Measurements from ENCODE around the gene ZHX3.
"Not testable (repeated sequence)": the region's sequence is repeated elsewhere in the genome, so short reads cannot be mapped to it uniquely, and the experiment has no call there.

The ZHX3 gene

DNA sequence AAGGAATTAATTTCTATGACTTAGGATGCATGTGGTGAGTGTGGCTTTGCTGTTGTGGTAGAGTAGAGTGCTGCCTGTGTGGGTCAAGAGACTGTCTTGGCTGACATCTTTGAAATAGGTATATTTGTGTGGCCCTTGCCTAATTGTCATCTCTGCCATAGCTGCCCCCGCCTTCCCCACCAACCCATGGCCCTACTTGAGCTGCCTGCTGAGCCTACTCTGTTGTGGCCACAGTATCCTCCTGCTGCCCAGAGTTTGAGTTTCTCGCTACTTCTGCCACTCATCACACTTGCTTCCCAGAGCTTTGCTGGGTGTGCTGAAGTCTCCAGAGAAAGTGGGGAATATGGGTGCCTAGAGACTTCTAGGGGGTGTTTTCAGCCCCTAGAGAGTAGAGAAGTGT, 172.2 kb downstream of the ZHX3 start:
- no peak for DNase-seq

DNA sequence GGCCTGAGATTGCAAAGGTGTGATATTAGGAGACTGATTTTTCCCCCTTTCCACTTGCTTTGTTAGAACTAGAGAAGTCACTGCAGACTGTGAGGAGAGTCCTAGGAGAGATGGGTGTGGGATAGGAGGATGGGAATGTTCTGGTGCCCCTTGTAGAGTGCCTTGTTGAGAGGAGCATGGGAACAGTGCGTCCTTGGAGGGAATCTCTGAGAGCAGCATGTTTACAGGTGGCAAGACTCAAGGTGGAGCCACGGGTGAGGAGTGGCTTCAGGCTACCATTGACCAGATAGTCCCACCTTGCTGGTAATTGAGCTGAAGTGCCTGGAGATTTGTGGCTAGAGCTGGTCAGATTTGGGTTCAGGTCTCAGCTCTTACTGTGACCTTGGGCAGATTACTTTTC, 174.2 kb downstream of the ZHX3 start:
- DNase-seq, result no peak

DNA sequence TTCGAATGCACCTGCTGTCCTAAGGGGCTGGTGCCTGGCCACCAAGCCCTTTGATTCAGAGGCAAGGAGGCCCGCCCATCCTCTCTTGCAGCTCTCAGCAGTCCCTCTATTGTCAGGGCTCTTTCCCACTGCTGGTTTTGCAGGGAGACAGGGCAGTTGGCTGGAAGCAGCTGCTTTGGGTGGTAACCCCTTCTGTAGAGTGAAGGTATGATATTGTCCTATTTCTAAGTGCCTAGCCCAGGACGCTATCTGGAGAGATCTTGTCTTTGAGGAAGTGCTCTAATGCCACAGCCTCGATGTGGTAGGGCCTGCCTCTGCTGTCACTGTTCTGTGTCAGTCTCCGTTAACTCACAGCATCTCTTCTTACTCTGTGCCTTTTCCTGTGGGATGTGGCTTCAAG, 174.6 kb downstream of the ZHX3 start:
- DNase-seq, result no peak

- DNase-seq, result no peak
These were observed 175.3 kb downstream of the ZHX3 start for GRCh38 chr20:41142245-41142644.

GRCh38 chr20:41141153-41141815, 176.2 kb downstream of the ZHX3 start:
- DNase-seq, result no peak

GRCh38 chr20:41140226-41141133, 177.1 kb downstream of the ZHX3 start:
- DNase-seq, result no peak

DNA sequence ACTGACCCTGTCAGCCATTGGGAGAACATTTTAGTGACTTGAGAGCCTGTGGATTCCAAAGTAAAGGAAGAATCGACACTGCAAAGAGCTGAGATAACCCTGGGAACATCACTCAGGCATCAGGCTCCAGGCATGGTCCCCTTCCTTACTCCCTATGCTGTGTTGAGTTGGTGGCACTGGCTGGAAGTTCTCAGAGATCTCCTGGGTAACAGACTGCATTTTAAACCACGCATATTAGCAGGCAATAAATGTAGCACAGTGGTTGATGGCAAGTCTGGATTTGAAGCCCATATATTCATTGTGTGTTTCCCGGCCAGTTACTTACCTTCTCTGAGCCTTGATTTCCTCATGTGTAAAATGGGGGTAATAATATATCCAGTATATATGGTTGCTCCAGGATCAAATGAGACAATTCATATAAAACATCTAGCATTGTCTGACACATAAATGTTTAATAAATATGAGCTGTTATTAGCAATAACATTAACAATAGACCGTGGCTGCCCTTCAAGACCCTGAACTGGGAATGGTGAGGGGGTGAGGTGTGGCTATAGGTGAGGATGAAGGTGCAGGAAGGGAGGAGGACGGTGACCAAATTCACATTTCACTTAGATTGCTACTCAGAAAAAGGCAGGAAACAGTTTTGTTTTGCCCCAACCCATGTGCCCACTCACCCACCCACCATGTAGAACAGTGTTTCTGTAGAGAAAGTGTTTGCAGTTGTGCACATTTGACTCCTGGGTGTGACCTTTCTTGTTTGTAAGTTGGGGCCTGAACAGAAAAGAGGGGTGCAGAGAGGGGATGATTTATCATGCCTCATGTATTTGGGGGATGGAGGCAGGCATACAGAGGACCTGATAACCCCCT, 178.1 kb downstream of the ZHX3 start:
- no peak for DNase-seq

DNA sequence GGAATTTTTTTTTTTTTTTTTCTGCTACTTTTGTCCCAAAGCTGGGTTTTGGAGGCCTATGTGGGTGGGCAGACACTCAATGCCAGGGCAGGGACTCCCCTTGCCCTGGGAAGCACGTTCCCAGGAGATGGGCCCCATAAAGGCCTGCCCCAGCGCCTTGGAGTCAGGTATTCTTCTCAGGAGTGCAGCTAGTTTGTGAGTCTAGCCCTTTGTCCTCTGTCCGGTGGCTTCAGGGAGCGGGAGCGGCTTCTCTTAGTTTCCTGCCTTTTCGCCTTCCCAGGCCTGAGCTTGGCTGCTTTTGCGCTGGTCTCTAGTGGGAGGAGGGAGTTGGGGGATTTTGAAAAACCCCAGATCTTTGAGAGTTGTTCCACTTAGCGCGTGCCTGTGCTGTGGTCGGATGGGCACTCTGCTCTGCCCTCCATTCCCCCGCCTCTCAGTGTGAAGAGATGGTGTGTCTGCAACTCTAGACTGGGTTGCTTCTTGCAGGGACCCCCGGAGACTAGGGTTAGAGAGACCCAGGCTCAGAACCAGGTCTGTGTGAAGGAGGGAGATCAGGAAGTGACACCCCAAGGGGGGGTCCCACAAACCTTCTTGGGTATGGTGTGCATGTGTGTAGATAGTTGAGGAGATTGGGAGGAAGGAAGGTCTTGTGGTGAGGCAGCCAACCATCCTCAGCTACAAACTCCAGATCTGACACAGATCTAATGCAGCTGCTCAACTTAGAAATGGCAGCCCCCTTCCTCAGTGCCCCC, 178.9 kb downstream of the ZHX3 start:
- DNase-seq, result no peak

GRCh38 chr20:41137614-41138474, 179.7 kb downstream of the ZHX3 start:
- peak; percentile 38 for DNase-seq

DNA sequence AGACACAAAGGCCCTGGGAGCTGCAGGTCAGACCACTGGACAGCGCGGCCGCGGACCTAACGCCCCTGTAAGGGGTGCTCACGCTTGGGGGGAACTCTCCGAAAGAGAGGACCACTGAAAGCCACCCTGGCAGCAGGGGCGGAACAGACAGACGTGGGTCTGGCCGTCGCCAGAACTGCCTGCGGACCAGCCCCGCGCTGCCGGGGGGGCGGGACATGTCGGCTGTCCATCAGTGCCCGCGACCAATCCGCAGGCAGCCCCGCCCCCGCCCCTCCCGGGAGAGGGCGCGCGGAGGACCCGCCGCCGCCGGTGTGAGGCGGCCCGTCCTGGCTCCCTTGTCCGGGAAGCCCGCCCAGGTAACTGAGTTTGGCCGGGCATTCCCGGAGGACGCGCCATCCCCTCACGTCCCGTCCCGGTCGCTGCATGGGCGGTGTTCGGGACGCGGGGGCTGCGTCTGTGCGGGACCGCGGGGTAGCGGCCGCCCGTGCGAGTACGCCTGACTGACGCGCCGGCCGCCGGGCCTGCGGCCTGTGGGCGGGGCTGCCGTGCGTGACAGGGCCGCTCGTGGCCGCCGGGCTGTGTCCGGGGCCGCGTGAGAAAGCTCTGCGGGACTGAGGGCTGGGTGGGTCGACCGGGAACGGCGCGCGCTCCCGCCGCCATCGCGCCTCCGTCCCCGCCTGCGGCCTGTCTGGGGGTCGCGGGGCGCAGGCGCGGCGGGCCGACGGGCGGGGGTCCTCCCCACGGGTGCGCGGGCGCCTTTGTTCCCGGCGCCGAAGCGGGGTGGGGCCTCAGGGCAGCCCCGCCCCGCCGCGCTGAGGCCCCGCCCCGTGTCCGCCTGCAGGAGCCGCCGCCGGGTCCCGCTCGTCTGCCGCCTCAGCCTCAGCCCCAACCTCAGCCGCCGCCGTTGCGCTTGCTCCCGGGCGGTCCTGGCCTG, 180.6 kb downstream of the ZHX3 start, which contains the start of gene PLCG1:
Gene PLCG1, plus strand, starts transcription at position 864 of the 934 bp plus-strand sequence. CDS start 99 bp downstream, outside the sequence.
- DNase-seq, result peak; percentile 32

GRCh38 chr20:41135888-41136679, 181.4 kb downstream of the ZHX3 start:
- no peak for DNase-seq

GRCh38 chr20:41135187-41135887, 182.2 kb downstream of the ZHX3 start:
- DNase-seq, result peak; percentile 28

DNA sequence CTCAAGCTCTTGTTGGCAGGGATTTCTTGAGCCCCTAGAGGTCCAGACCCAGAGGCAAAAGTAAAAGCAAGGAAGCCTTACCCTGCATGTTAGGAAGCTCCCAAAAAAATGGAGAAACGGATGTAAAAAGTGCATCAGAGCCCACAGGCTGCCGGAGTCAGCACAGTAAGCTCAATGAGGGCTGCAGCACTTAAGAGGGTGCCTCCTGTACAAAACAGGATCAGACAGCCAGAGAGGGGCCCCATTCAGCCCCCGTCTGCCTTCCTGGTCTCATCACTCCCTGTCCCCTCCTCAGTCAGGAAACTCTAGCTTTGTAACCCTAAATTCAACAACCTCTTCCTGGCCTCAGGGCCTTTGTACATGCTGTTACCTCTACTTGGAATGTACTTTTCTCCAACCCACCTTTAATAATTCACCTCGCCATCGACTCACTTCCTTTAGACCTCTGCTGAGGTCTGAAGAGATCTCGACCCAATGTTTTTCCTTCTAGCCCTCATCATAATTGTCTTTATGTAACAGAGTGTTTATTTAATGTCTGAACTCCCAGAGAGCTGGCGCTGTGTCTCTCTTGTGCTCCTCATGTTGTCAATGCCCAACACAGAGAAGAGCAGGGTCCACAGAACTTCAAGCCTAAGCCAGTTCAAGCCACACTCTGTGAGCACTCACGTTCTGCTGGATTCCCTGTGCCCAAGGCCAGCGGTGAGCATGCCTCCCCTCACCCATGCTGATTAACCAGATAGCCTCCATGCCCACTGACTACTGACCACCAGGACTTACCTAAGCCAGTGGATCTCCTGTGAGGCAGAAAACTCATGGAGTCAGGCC, 183.0 kb downstream of the ZHX3 start:
- no peak for DNase-seq

- no peak for DNase-seq
These were observed 183.7 kb downstream of the ZHX3 start for GRCh38 chr20:41133709-41134361.

DNA sequence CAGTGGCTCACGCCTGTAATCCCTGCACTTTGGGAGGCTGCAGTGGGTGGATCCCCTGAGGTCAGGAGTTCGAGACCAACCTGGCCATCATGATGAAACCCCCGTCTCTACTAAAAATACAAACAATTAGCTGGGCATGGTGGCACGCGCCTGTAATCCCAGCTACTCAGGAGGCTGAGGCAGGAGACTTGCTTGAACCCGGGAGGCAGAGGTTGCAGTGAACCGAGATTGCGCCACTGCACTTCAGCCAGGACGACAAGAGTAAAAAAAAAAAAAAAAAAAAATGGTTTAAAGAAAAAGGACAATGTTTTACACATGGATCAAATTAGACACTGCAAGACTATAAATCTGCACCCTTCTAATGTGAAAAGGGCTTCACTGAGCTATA, 185.1 kb downstream of the ZHX3 start:
- not testable (repeated sequence) for DNase-seq

DNA sequence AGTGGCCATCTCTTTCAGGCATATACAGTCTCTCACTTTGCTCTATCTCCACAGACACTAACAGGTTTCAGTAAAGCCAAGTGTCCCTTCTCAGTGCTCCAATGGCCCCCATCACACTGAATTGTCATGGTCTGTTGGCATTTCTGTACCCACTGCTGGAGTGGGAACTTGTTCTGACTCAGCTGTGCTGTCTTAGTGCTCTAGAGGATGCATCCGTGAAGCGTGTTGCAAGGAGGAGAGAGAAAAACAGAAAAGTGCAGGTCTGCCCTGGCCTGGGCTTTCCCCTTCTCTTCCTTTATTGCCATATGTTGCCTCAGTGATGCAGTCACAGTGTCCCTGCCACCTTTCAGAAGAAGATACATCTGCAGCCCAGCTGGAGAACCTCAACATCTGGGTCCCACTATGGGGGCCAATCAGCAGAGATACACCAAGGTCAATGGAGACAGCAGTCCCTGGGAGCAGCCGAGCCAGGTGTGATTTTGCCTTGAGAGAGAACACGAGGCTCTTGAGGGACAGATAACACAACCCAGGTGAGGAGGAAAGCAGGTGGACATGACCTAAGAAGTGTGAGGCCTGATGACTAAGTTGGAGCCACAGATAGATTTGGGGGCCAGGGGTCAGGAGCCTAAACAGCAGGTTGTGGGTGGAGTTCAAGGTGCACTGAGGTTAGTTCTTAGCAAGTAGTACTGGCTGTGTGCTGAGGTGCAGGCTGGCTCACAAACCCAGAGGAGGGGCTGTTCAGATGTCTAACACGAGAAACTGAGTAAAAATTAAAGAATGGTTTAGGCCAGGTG, 185.7 kb downstream of the ZHX3 start:
- DNase-seq, result no peak

Measured in kidney glomerular epithelial cell (primary cell).